Stomach (tissue), 9 donors: ENCODE data around the gene TMEM33. TPM values are rescaled to one million over a fixed set of nuclear protein-coding genes. Genes with fewer than 3 reads are reported as not detected.

Experiments
- DNase-seq, 2 donors: peaks; one replicate each; pipeline versions ENCODE4 v3.0.0 to v3.0.0-alpha.2; 2013 to 2019
- H3K27ac ChIP-seq, 5 donors: fragments of 200-600 bp in 4 of 5; sonication (generic) in 4 of 5; one replicate each; pipeline ENCODE4 v1.5.1; 2013 to 2019; ENCODE audit warnings: mild to moderate bottlenecking in 1 of 5, moderate library complexity in 1 of 5
- H3K27me3 ChIP-seq, 3 donors: fragments of 200-600 bp; sonication (generic); one replicate each; pipeline ENCODE4 v1.5.1; 2017 to 2019; ENCODE audit warnings: mixed run types in 1 of 3
- H3K36me3 ChIP-seq, 4 donors: fragments of 200-600 bp; sonication (generic); 1 replicate in 3 of 4; 2 replicates in 1 of 4; pipeline ENCODE4 v1.5.1; 2016 to 2019
- H3K4me1 ChIP-seq, 4 donors: fragments of 200-600 bp; sonication (generic); one replicate each; pipeline ENCODE4 v1.5.1; 2016 to 2019
- H3K4me3 ChIP-seq, 4 donors: fragments of 200-600 bp; sonication (generic) in 3 of 4; one replicate each; pipeline ENCODE4 v1.5.1; 2016 to 2019; ENCODE audit warnings: mild to moderate bottlenecking in 1 of 4
- H3K9me3 ChIP-seq, 4 donors: fragments of 200-600 bp; sonication (generic); one replicate each; pipeline ENCODE4 v1.5.1; 2016 to 2019
- EP300 ChIP-seq: sonication (generic); formaldehyde crosslinking; IDR thresholded peaks from one replicate; pipeline ENCODE4 v1.6.1; 2017; ENCODE audit warnings: antibody characterized with exemption
- POLR2A ChIP-seq, 4 donors: fragments of 450-650 bp; IDR thresholded peaks; one replicate each; pipeline ENCODE4 v1.6.1; 2016; ENCODE audit warnings: antibody characterized with exemption in 4 of 4, control low read depth in 2 of 4, mild to moderate bottlenecking in 1 of 4, moderate library complexity in 1 of 4
- POLR2AphosphoS5 ChIP-seq, 3 donors: sonication (generic); formaldehyde crosslinking; IDR thresholded peaks; one replicate each; pipeline ENCODE4 v1.6.1; 2016; ENCODE audit warnings: antibody characterized with exemption in 3 of 3
- WGBS, 5 donors: extraction: QIAGEN DNeasy Blood & Tissue Kit in 3 of 5; methylation state at CpG; one replicate each; pipeline versions ENCODE4 v1.1.5 to v1.1.7; 2013 to 2018; 5-methylcytosine and 5-hydroxymethylcytosine counted together
- intact Hi-C: fragments of 100-400 bp; cut with DNase I; formaldehyde crosslinking; loops from one replicate; pipeline ENCODE4 v1.15.1; 2023; ENCODE audit warnings: low total_unique reads
- polyA plus RNA-seq, 3 donors: library from polyadenylated mRNA; stranded (reverse); fragments of 200-250 nt; gene quantifications; one replicate each; pipeline ENCODE4 v1.2.3, GENCODE V29; 2013
- total RNA-seq, 5 donors: library from RNA; depleted of rRNA; stranded (reverse); fragments of >200 nt; gene quantifications; one replicate each; pipeline versions ENCODE4 v1.1.0 to v1.2.3, GENCODE V29; 2014 to 2016
- TF ChIP-seq, protein P1 (sequence below), 7 experiments: fragments of 450-650 bp in 4 of 7; fragments of 200-600 bp in 3 of 7; sonication (generic) in 3 of 7; IDR thresholded peaks; one replicate each; pipeline ENCODE4 v1.5.1; 2016 to 2019; ENCODE audit warnings: antibody characterized with exemption in 7 of 7, control low read depth in 2 of 7, mild to moderate bottlenecking in 1 of 7
- donor health status: healthy with polysubstance abuse.
- donor health status: Bipolar disorder and iron deficiency.
- donor health status: healthy.

TMEM33 gene
- total and polyA plus RNA-seq, 8 donors, result 2.4 to 130 (median 30.4) TPM

DNA sequence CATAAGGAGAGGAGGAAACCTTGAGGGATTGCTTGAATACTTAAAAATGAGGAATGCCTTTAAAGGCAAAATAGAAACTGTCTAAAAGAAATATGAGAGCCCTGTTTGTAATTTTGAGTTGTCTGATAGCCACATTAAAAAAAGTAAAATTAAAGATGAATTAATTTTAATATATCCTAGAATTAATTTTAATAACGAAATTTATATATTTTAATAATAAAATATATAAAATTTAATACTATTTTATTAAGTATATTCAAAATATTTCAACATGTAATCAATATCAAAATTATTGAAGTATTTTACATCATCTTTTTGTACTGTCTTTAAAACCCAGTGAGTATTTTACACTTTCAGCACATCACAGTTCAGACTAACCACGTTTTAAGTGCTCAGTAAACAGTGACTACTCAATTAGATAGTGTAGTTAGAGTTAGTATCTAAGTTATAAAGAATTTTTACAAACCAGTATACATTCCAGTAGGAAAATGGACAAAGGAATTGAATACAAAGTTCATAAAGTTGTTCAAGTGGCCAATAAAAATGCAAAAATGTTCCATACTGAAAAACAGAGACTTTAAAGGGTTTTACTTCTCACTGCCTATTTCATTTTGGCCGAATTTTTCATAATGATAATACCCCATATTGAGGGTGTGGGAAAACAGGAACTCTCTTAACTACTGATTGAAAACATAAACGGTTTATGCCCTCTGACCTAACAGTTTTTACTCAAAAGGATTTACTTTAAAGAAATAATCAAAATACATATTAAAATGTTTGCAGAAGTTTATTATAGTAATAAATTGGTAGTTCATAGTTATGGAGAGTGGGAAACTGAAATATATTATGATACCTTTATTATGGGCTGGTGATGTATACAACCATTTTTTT lies 58.0 kb downstream of the TMEM33 start:
- WGBS, 5 donors, result 76 to 86% (median 81%) methylated on average over 4 of the region's 4 CpGs
- no peak for DNase-seq
- no peaks in the 10 kb centered on the region for H3K27me3 ChIP-seq
- no peaks in the 10 kb centered on the region for H3K9me3 ChIP-seq
- no peak overlapping the region for H3K27ac ChIP-seq
- peaks cover 9 to 36% (median 22%) of the 10 kb centered on the region in 4 donors for H3K4me1 ChIP-seq
- no peak for TF ChIP-seq EP300
- TF ChIP-seq, protein P1, sequence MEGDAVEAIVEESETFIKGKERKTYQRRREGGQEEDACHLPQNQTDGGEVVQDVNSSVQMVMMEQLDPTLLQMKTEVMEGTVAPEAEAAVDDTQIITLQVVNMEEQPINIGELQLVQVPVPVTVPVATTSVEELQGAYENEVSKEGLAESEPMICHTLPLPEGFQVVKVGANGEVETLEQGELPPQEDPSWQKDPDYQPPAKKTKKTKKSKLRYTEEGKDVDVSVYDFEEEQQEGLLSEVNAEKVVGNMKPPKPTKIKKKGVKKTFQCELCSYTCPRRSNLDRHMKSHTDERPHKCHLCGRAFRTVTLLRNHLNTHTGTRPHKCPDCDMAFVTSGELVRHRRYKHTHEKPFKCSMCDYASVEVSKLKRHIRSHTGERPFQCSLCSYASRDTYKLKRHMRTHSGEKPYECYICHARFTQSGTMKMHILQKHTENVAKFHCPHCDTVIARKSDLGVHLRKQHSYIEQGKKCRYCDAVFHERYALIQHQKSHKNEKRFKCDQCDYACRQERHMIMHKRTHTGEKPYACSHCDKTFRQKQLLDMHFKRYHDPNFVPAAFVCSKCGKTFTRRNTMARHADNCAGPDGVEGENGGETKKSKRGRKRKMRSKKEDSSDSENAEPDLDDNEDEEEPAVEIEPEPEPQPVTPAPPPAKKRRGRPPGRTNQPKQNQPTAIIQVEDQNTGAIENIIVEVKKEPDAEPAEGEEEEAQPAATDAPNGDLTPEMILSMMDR (IDR thresholded peaks at IDR 0.05), result no peak
- no peak for TF ChIP-seq POLR2A (IDR thresholded peaks at IDR 0.05)
- no peak for TF ChIP-seq POLR2AphosphoS5 (IDR thresholded peaks at IDR 0.05)
- intact Hi-C loops, result no loop called here
- no peaks in the 10 kb centered on the region for H3K36me3 ChIP-seq
- H3K4me3 ChIP-seq, result no peak overlapping the region

DNA sequence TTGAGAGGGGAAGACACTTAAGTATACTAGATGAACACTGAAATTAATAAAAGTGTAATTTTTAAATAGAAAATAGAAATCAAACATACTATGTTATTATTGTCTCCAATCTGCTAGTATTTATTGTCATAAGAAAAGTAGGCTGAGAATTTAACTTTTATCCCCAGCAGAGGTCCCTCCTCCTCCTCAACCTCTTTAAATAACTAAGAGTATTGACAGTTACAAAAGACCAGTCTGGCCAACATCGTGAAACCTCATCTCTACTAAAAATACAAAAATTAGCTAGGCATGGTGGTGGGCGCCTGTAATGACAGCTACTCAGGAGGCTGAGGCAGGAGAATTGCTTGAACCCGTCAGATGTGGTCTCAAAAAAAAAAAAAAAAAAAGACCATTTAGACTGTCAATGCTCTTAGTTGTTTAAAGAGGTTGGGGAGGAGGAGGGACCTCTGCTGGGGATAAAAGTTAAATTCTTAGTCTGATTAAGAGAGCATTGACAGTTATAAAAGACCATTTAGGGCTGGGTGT lies 59.3 kb downstream of the TMEM33 start:
- Histone ChIP-seq H3K9me3 (no peaks in the 10 kb centered on the region), H3K4me3 (no peak overlapping the region), H3K27me3 (no peaks in the 10 kb centered on the region), H3K27ac (no peak overlapping the region), H3K36me3 (peaks cover 0 to 4% (median 0%) of the 10 kb centered on the region in 4 donors), H3K4me1 (peaks cover 9 to 29% (median 20%) of the 10 kb centered on the region in 4 donors)
- WGBS, 5 donors, result 89 to 97% (median 96%) methylated on average over 3 of the region's 3 CpGs
- TF ChIP-seq POLR2A (IDR thresholded peaks at IDR 0.05) (no peak), EP300 (no peak), POLR2AphosphoS5 (IDR thresholded peaks at IDR 0.05) (no peak)
- TF ChIP-seq, protein P1 (IDR thresholded peaks at IDR 0.05), result no peak
- intact Hi-C loops, result no loop called here
- no peak for DNase-seq

DNA sequence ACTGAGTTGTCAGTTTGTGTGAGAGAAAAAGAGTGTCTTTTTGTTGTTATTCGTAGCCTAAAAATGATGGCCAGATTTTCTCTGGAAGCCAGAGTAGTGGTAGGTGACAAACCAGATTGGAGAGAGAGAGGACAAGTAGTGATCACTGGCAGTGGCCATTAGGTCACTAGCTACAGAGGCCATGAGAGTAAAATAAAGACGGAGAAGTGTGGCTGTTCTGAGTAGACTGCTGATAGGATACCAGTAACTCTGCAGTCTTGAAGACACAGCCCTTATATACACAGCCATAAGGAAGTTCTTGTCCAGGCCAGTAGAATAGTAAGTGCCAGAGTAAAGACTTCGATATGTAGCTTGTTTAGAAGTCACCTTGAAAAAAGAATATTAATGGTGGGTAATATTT lies 62.8 kb downstream of the TMEM33 start:
- H3K36me3 ChIP-seq, result peaks cover 0 to 13% (median 9%) of the 10 kb centered on the region in 4 donors
- H3K9me3 ChIP-seq, result no peaks in the 10 kb centered on the region
- H3K27ac ChIP-seq, result no peak overlapping the region
- H3K27me3 ChIP-seq, result no peaks in the 10 kb centered on the region
- 86 to 90% (median 90%) methylated on average over 3 of the region's 3 CpGs for WGBS, 5 donors
- TF ChIP-seq, protein P1 (IDR thresholded peaks at IDR 0.05), result no peak
- TF ChIP-seq POLR2AphosphoS5 (IDR thresholded peaks at IDR 0.05) (no peak), EP300 (no peak), POLR2A (IDR thresholded peaks at IDR 0.05) (no peak)
- intact Hi-C loops, result no loop called here
- no peak for DNase-seq
- H3K4me1 ChIP-seq, result peaks cover 0 to 4% (median under 1%) of the 10 kb centered on the region in 4 donors
- no peak overlapping the region for H3K4me3 ChIP-seq

DNA sequence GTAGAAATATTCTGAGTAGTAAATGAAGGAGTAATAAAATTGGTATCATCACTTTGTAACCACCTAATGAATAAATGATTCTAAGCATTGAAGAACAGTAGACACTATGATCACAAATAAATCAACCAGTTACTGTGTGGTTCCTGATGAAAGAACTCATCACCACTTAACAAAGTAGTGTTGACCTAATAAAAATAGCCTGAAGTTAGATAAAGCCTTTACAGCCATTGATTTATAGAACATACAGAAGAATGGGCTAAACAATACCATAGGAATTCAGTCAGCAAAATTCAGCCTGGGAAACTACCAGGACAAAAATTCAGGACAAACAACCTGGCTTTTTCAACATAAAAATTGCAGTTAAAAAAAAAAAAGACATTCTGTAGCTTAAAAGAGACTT lies 64.1 kb downstream of the TMEM33 start:
- H3K4me3 ChIP-seq, result no peak overlapping the region
- H3K36me3 ChIP-seq, result peaks cover 0 to 19% (median 11%) of the 10 kb centered on the region in 4 donors
- no peak overlapping the region for H3K27ac ChIP-seq
- no peak for TF ChIP-seq POLR2A (IDR thresholded peaks at IDR 0.05)
- no peak for TF ChIP-seq POLR2AphosphoS5 (IDR thresholded peaks at IDR 0.05)
- TF ChIP-seq, protein P1 (IDR thresholded peaks at IDR 0.05), result no peak
- intact Hi-C loops, result no loop called here
- no peaks in the 10 kb centered on the region for H3K4me1 ChIP-seq
- no peaks in the 10 kb centered on the region for H3K9me3 ChIP-seq
- DNase-seq, result no peak
- no peaks in the 10 kb centered on the region for H3K27me3 ChIP-seq
